HCEC 1CT (cell line): Measurements from ENCODE around the gene PALLD.

ENCODE experiments used
- DNase-seq: peaks from one replicate; pipeline ENCODE4 v3.0.0-alpha.2; 2017

PALLD gene

GRCh38 chr4:168528131-168528949 lies 31.5 kb downstream of the PALLD start:
- DNase-seq, result peak; percentile 45

GRCh38 chr4:168529257-168529656 lies 32.4 kb downstream of the PALLD start:
- DNase-seq, result no peak

DNA sequence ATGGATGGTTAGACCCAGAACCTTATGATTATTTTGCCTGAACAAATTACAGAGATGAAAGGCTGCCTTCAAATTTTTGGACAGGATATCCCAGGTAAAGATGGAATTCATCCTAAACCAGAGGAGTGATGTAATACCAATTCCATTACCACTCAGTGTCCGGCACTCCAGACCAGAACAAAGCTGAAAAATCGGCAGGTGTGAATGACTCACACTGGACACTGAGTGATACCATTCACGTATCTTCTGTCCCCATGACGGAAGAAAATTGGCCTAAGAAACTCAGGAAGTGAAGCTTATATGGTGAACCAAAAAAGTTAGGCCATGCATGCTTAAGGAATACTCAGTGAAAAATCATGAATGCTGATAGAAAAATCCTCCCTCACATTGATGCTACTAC lies 34.5 kb downstream of the PALLD start:
- DNase-seq, result no peak

GRCh38 chr4:168534535-168534934 lies 37.7 kb downstream of the PALLD start:
- DNase-seq, result no peak

- no peak for DNase-seq
Observed at GRCh38 chr4:168535689-168536088, 38.8 kb downstream of the PALLD start.

DNA sequence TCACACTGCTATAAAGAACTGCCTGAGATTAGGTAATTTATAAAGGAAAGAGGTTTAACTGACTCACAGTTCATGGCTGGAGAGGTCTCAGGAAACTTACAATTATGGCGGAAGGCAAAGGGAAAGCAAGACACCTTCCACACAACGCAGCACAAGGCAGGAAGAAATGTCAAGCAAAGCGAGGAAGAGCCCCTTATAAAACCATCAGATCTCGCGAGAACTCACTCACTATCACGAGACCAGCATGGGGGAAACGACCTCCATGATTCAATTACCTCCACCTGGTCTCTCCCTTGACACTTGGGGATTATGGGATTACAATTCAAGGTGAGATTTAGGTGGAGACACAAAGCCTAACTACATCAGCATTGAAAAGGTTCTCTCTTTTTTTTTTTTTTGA lies 39.6 kb downstream of the PALLD start:
- no peak for DNase-seq

- no peak for DNase-seq
Observed at GRCh38 chr4:168537086-168537485, 40.2 kb downstream of the PALLD start.

GRCh38 chr4:168537571-168537970 lies 40.7 kb downstream of the PALLD start:
- no peak for DNase-seq

DNA sequence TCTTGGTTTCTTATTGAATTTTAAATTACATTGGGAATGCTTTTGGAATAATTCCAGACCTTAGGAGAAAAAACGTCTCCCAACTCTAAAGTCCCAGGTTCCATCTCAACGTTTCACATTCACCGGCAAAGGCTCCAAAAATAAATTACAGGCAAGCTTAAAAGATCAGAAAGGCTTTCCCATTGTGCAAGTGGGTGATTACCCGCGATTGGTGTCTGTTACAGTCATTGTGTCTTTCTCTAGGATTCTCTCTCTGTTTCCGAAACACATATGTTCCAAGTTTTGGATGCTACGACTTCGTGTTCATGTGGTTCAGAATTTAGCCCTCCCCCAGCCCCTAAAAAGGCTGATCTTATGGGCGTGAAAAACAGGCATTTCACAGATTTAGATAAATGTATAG lies 41.8 kb downstream of the PALLD start:
- no peak for DNase-seq

DNA sequence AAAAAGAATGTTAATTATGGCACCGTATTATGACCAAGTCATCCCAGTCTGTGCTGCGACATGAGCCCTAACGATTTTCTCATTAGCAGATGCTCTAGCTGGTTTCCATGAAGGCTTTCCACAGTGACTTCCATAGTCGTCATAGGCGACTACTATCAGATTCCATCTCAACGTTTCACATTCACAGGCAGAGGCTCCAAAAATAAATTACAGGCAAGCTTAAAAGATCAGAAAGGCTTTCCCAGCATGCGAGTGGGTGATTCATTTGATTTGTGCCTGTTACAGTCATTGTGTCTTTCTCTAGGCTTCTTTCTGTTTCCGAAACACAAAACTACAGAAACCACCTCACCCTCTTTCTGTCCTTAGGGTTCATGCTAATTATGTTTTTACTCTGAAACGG lies 43.2 kb downstream of the PALLD start:
- DNase-seq, result peak; percentile 46

DNA sequence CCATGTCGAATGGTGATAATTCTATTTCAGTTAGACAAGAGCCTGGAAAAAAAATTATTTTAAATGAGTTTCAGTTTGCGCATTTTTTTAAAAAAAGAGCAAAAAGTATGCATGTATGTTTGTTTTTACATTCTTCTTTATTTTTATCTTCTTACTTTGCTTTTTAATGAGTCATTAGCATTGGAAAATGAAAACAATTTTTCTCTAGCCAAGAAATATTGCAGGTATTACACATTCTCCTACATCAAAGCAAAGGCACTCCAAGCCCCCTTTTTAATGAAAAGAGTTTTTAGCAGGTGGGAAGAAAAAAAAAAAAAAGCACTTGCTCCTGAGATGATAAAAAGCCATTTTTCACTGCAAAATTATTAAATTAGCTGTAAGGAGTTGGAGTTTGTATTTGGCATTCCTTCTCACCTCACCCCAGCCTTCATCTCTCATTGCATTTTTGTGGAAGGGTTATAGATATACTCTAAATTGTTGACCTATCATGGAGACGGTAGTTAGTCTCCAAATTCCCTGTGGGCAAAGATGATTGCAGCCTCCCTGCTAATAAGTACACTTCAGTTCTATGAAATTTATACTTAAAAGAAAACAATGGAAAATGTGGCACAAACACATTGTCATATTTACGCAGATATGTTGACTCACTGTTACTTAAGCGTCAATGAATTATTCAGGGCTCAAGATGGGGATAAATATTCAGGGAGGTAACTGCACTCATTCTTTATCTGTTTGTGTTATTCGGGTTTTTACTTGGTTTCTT lies 43.8 kb downstream of the PALLD start:
- peak; percentile 57 for DNase-seq

DNA sequence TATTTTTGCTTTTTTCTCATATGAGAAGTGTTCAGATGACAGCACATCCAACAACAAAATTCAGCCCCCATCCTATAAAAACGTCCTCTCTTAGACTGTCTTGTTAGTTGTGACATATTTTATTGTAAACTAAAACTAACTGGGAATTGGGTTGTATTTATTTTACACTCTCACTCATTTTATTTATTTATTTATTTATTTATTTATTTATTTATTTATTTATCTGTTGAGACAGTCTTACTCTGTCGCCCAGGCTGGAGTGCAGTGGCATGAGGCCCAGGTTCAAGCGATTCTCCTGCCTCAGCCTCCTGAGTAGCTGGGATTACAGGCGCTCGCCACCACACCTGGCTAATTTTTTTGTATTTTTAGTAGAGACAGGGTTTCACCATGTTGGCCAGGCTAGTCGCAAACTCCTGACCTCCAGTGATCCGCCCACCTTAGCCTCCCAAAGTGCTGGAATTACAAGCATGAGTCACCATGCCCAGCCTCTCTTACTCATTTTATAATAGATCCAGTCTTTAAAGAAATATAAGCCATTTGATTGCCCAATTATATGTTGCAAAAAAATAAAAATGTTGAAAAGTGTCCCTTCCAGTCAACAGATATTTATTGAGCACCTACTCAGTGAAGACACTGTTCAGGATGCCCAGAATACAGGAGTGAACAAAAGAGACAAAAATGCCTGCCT lies 44.6 kb downstream of the PALLD start:
- DNase-seq, result peak; percentile 62

GRCh38 chr4:168549143-168549542 lies 52.3 kb downstream of the PALLD start:
- DNase-seq, result no peak

DNA sequence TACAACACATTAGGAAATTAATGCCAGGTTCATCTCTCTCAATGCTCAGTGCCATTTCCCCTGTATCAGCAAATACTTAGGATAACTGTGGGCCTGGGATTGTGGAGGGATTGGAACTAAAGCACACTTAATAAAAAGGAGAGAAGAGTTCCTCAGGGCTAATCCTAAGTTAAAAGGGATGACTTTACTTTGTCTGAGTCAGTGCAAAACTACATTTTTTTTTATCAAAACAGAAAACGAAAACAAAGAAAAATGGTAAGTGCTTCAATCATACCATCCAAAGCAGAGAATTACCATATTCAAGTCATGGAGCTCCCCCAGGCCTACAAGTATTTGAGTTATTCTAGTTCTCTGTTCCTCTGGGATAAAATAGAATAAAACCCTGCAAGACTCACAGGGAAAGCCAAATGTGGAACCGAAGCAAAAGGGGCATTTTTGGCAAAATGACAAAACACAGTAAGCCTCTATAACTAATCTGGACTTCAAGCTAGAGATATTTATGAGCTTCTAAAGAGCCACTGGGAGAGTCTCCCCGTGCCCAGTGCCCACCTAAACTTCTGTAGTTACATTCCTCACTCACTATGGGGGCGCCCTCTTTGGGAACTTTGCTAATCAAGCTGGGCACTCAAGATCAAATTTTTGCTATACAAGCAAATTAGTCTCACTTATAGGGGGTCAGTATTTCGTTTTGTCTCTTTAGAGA lies 53.4 kb downstream of the PALLD start:
- no peak for DNase-seq

DNA sequence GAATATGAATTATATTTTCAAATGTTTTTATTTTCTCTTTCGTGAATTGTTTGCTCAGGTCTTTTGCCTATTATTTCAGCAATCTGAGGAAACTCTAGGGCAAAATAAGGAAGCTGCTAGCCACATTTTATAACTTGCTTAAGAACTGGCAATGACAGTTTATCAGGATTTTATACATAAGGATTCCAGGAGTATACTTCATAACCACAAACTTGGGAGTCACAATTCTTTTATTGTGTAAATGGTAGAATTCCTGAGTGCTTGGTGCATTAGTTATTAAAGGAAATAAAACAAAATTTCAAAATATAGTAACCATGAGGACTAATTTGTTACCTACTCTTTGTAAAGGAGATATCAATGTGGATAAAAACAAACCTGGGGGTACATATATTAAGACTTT lies 54.4 kb downstream of the PALLD start:
- peak; percentile 84 for DNase-seq

DNA sequence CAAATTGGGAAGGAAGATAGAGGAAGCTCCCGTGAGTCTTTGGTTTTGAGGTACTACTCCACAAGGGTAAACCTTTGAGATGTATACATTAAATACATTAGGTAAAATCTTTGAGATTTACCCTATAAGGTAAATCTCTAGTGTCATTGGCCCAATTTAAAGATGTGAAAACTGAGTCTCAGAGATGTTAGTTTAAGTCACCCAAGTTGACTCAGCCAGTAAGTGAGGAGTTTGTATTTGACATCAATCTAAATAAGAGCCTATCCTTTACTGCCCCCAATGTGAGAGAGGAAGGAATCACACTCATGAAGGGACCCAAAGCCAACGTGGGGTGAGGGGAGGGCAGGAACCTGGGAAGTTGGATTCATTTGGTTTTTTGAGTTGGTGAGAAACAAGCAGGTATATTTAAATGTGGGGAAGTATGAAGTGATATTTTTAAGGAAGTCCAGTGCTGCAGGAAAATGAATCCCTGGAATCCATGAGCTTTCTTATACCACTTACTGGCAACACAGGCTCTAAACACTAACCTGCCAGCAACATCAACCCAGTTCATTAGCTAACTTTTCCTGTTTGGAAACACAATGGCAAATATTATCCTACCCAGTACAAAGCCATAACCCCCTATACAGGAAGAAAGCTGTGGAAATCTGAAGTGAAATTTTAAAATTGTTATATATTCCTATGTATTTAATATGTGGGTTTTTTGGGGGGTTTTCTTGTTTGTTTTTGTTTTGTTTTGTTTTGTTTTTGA lies 55.3 kb downstream of the PALLD start:
- DNase-seq, result peak; percentile 41

- DNase-seq, result no peak
Observed at GRCh38 chr4:168553714-168554370, 57.0 kb downstream of the PALLD start.

DNA sequence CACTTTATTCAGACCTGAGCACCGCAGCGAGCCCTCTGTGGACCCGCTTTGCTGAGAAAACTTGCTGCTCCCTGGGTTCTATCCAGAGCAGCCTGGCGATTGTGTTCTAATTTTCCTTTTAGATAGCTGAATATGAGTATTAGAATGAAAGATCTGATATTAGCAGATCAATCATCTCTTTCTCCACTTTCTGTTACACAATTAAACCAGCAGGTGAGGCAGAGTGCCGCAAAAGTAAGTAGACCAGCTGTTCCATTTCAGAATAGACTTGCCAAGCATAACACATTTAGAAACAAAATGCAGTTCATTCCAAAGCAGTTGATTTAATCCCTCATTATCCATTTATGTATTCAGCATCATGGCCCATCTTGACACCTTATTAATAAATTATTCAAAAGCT lies 58.6 kb downstream of the PALLD start:
- DNase-seq, result no peak

GRCh38 chr4:168557658-168558057 lies 60.8 kb downstream of the PALLD start:
- DNase-seq, result no peak

GRCh38 chr4:168558599-168558998 lies 61.7 kb downstream of the PALLD start:
- DNase-seq, result peak; percentile 53
